Measurements from ENCODE around the gene COLQ. TPM values are rescaled to one million over a fixed set of nuclear protein-coding genes. Genes with fewer than 3 reads are reported as not detected.

COLQ gene
- total RNA-seq, 1 donor from 2014 or later = 9.9 TPM

GRCh38 chr3:15470261-15470660, 51.2 kb downstream of the COLQ start:
- no peak for TF ChIP-seq CTCF (IDR thresholded peaks at IDR 0.05; ENCODE audit: unreplicated experiment)
- Mint-ChIP-seq H3K27ac (no peak overlapping the region), H3K36me3 (ENCODE audit: insufficient read depth) (peaks cover 2% of the 10 kb centered on the region), H3K9me3 (ENCODE audit: low read depth) (no peaks in the 10 kb centered on the region), H3K27me3 (no peaks in the 10 kb centered on the region), H3K4me1 (ENCODE audit: low read depth) (no peaks in the 10 kb centered on the region), H3K4me3 (ENCODE audit: low read depth) (no peak overlapping the region)
- DNase-seq (ENCODE audit: low spot score, unreplicated experiment) = no peak

GRCh38 chr3:15467227-15468181, 54.0 kb downstream of the COLQ start:
- Mint-ChIP-seq H3K36me3 (ENCODE audit: insufficient read depth) (peaks cover 5% of the 10 kb centered on the region), H3K4me1 (ENCODE audit: low read depth) (no peaks in the 10 kb centered on the region), H3K27ac (no peak overlapping the region), H3K27me3 (no peaks in the 10 kb centered on the region), H3K9me3 (ENCODE audit: low read depth) (no peaks in the 10 kb centered on the region), H3K4me3 (ENCODE audit: low read depth) (no peak overlapping the region)
- no peak for DNase-seq (ENCODE audit: low spot score, unreplicated experiment)
- TF ChIP-seq CTCF (IDR thresholded peaks at IDR 0.05; ENCODE audit: unreplicated experiment) = no peak

- H3K4me1 Mint-ChIP-seq (ENCODE audit: low read depth) = no peaks in the 10 kb centered on the region
- H3K9me3 Mint-ChIP-seq (ENCODE audit: low read depth) = no peaks in the 10 kb centered on the region
- TF ChIP-seq CTCF (IDR thresholded peaks at IDR 0.05; ENCODE audit: unreplicated experiment) = no peak
- no peak for DNase-seq (ENCODE audit: low spot score, unreplicated experiment)
- no peak overlapping the region for H3K27ac Mint-ChIP-seq
- peaks cover 5% of the 10 kb centered on the region for H3K36me3 Mint-ChIP-seq (ENCODE audit: insufficient read depth)
- H3K27me3 Mint-ChIP-seq = no peaks in the 10 kb centered on the region
- H3K4me3 Mint-ChIP-seq (ENCODE audit: low read depth) = no peak overlapping the region
Observed at GRCh38 chr3:15465876-15466585, 55.5 kb downstream of the COLQ start.

- H3K27me3 Mint-ChIP-seq = no peaks in the 10 kb centered on the region
- peaks cover 10% of the 10 kb centered on the region for H3K36me3 Mint-ChIP-seq (ENCODE audit: insufficient read depth)
- no peak for TF ChIP-seq CTCF (IDR thresholded peaks at IDR 0.05; ENCODE audit: unreplicated experiment)
- H3K4me3 Mint-ChIP-seq (ENCODE audit: low read depth) = no peak overlapping the region
- H3K9me3 Mint-ChIP-seq (ENCODE audit: low read depth) = peaks cover 3% of the 10 kb centered on the region
- H3K27ac Mint-ChIP-seq = no peak overlapping the region
- H3K4me1 Mint-ChIP-seq (ENCODE audit: low read depth) = no peaks in the 10 kb centered on the region
- no peak for DNase-seq (ENCODE audit: low spot score, unreplicated experiment)
Observed at GRCh38 chr3:15462451-15462850, 59.1 kb downstream of the COLQ start.

- no peaks in the 10 kb centered on the region for H3K4me1 Mint-ChIP-seq (ENCODE audit: low read depth)
- no peak for TF ChIP-seq CTCF (IDR thresholded peaks at IDR 0.05; ENCODE audit: unreplicated experiment)
- H3K27me3 Mint-ChIP-seq = no peaks in the 10 kb centered on the region
- H3K4me3 Mint-ChIP-seq (ENCODE audit: low read depth) = no peak overlapping the region
- H3K27ac Mint-ChIP-seq = no peak overlapping the region
- DNase-seq (ENCODE audit: low spot score, unreplicated experiment) = no peak
- peaks cover 8% of the 10 kb centered on the region for H3K36me3 Mint-ChIP-seq (ENCODE audit: insufficient read depth)
- peaks cover 3% of the 10 kb centered on the region for H3K9me3 Mint-ChIP-seq (ENCODE audit: low read depth)
Observed at GRCh38 chr3:15460891-15461531, 60.5 kb downstream of the COLQ start.

All from progenitor cell of endocrine pancreas (in vitro differentiated cells).